ENCODE results near the gene MYBBP1A.

- no peak for TF ChIP-seq ATF3 (IDR thresholded peaks at IDR 0.05)
- TF ChIP-seq CTCF (IDR thresholded peaks at IDR 0.05; ENCODE audit: low read depth, low read length, missing input control), result no peak
- TF ChIP-seq YY1 (IDR thresholded peaks at IDR 0.05), result no peak
- no peak for TF ChIP-seq JUND (IDR thresholded peaks at IDR 0.05)
- TF ChIP-seq TAF1 (conservative IDR thresholded peaks at IDR 0.05), result no peak
- no peak for TF ChIP-seq EGR1 (IDR thresholded peaks at IDR 0.05; ENCODE audit: low read depth in 2 of 2)
- no peak for TF ChIP-seq MAX (IDR thresholded peaks at IDR 0.05)
- no peak for TF ChIP-seq REST (IDR thresholded peaks at IDR 0.05)
- no peak for TF ChIP-seq GABPA (IDR thresholded peaks at IDR 0.05 in 1 of 2, conservative IDR thresholded peaks at IDR 0.05 in 1 of 2)
Measured at GRCh38 chr17:4577386-4577993, 22.3 kb upstream of the MYBBP1A start.

Measured in liver (tissue), 3 donors.